ENCODE results near the gene EPHA3.

DNA sequence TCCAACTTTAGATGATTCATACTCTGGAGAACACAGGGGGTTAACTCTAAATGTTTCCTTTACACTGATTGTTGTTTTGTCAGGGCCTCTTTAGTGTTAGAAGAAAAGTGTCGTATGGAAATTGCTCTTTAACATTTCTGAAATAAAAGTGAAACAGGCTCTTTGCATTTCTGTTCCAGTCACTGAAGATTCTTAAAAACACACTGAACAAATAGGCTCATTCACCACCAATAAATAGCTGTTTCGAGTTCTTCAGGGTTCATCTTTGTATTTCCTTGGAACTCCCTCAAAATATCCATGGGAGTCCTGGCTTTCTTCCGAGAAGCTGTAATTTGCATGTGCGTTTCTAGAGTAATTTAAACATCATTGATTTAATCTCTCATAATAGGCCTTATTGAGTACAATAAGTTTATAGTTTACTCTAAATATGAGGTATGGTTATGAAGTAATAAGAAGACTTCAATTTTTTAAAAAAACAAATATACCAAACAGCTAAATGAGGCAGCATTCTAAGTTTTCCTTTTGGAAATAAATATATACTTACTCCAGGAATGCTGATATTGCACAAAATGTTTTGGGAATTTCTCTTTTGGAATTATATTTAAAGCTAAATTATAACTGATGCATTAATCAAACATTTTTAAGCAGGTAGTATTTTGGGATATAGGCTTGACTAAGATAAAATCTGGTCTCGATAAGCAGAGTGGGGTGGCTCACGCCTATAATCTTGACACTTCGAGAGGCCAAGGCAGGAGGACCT, 327.4 kb downstream of the EPHA3 start:
- TF ChIP-seq, protein P1, sequence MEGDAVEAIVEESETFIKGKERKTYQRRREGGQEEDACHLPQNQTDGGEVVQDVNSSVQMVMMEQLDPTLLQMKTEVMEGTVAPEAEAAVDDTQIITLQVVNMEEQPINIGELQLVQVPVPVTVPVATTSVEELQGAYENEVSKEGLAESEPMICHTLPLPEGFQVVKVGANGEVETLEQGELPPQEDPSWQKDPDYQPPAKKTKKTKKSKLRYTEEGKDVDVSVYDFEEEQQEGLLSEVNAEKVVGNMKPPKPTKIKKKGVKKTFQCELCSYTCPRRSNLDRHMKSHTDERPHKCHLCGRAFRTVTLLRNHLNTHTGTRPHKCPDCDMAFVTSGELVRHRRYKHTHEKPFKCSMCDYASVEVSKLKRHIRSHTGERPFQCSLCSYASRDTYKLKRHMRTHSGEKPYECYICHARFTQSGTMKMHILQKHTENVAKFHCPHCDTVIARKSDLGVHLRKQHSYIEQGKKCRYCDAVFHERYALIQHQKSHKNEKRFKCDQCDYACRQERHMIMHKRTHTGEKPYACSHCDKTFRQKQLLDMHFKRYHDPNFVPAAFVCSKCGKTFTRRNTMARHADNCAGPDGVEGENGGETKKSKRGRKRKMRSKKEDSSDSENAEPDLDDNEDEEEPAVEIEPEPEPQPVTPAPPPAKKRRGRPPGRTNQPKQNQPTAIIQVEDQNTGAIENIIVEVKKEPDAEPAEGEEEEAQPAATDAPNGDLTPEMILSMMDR (tag by site-specific recombination; IDR thresholded peaks at IDR 0.05) = no peak
- TF ChIP-seq ZNF830 (tag by site-specific recombination; IDR thresholded peaks at IDR 0.05; ENCODE audit: low read depth) (no peak), ZNF24 (tag by site-specific recombination; IDR thresholded peaks at IDR 0.05) (no peak), MYNN (tag by site-specific recombination; IDR thresholded peaks at IDR 0.05; ENCODE audit: borderline replicate concordance) (no peak), ZNF777 (tag by site-specific recombination; IDR thresholded peaks at IDR 0.05; ENCODE audit: borderline replicate concordance) (no peak), ZBTB21 (tag by site-specific recombination; IDR thresholded peaks at IDR 0.05) (no peak), ZNF792 (tag by site-specific recombination; IDR thresholded peaks at IDR 0.05) (no peak), KLF1 (tag by site-specific recombination; IDR thresholded peaks at IDR 0.05) (no peak), ZNF175 (tag by site-specific recombination; IDR thresholded peaks at IDR 0.05) (no peak), ZNF518A (tag by site-specific recombination; conservative IDR thresholded peaks at IDR 0.05; ENCODE audit: low read depth) (no peak), ZNF629 (tag by site-specific recombination; IDR thresholded peaks at IDR 0.05) (no peak), ZNF2 (tag by site-specific recombination; IDR thresholded peaks at IDR 0.05) (no peak)
